Transverse colon (tissue), 4 donors: Measurements from ENCODE around the gene CFAP97. TPM values are rescaled to one million over a fixed set of nuclear protein-coding genes. Genes with fewer than 3 reads are reported as not detected.
A peak's percentile ranks its signal among the peaks of the same experiment; 100 is the strongest.

Experiments
- DNase-seq: peaks from one replicate; pipeline ENCODE4 v3.0.0-alpha.2; 2019
- H3K27ac ChIP-seq, 4 donors: fragments of 200-600 bp; sonication (generic); 2 replicates each; pipeline ENCODE4 v1.5.1; 2016 to 2018; ENCODE audit warnings: inconsistent platforms in 4 of 4
- H3K27me3 ChIP-seq: fragments of 200-600 bp; sonication (generic); 2 replicates; pipeline ENCODE4 v1.5.1; 2017; ENCODE audit warnings: inconsistent platforms
- H3K36me3 ChIP-seq, 4 donors: fragments of 200-600 bp; sonication (generic); 2 replicates each; pipeline ENCODE4 v1.5.1; 2017 to 2019; ENCODE audit warnings: inconsistent platforms in 4 of 4
- H3K4me1 ChIP-seq, 4 donors: fragments of 200-600 bp; sonication (generic); 2 replicates each; pipeline ENCODE4 v1.5.1; 2017 to 2020; ENCODE audit warnings: inconsistent platforms in 4 of 4
- H3K4me3 ChIP-seq, 4 donors: fragments of 200-600 bp; sonication (generic); 1 replicate in 1 of 4; 2 replicates in 3 of 4; pipeline versions ENCODE4 v1.5.1 to v1.6.1; 2017 to 2019; ENCODE audit warnings: inconsistent platforms in 4 of 4
- H3K9me3 ChIP-seq, 2 donors: fragments of 200-600 bp; sonication (generic); 2 replicates each; pipeline ENCODE4 v1.5.1; 2017 to 2019; ENCODE audit warnings: inconsistent platforms in 2 of 2
- CTCF ChIP-seq, 5 experiments: fragments of 200-600 bp in 3 of 5; fragments of 450-650 bp in 2 of 5; sonication (generic) in 3 of 5; IDR thresholded peaks; 1 replicate in 2 of 5; 2 replicates in 3 of 5; pipeline ENCODE4 v1.5.1; 2016 to 2017; ENCODE audit warnings: antibody characterized with exemption in 5 of 5, inconsistent platforms in 3 of 5, mild to moderate bottlenecking in 2 of 5, moderate library complexity in 1 of 5
- EP300 ChIP-seq: sonication (generic); formaldehyde crosslinking; IDR thresholded peaks from one replicate; pipeline ENCODE4 v1.6.1; 2017; ENCODE audit warnings: antibody characterized with exemption, low read depth
- POLR2A ChIP-seq: fragments of 450-650 bp; IDR thresholded peaks from one replicate; pipeline ENCODE4 v1.6.1; 2016; ENCODE audit warnings: antibody characterized with exemption, mild to moderate bottlenecking, moderate library complexity
- POLR2AphosphoS5 ChIP-seq, 3 donors: sonication (generic); formaldehyde crosslinking; IDR thresholded peaks; one replicate each; pipeline ENCODE4 v1.6.1; 2016; ENCODE audit warnings: antibody characterized with exemption in 3 of 3
- WGBS, 2 donors: methylation state at CpG; one replicate each; pipeline ENCODE4 v1.1.5; 2018; ENCODE audit warnings: low coverage in 1 of 2; 5-methylcytosine and 5-hydroxymethylcytosine counted together
- in situ Hi-C, 4 donors: fragments of 200-750 bp; cut with MboI; loops; one replicate each; pipeline versions ENCODE4 v1.15.0 to v1.15.1; 2017; ENCODE audit warnings: low sequenced_read_pairs in 3 of 4, low pct_ligation_motif_present in 1 of 4, low pct_unique_long_range_greater_than_20kb in 1 of 4
- intact Hi-C: fragments of 100-400 bp; cut with DNase I; formaldehyde crosslinking; loops from one replicate; pipeline ENCODE4 v1.15.1; 2023; ENCODE audit warnings: low total_unique reads
- total RNA-seq, 4 donors: library from RNA; depleted of rRNA; stranded (reverse); fragments of >200 nt; gene quantifications; one replicate each; pipeline ENCODE4 v1.1.0, GENCODE V29; 2016

Gene CFAP97
- total RNA-seq, 4 donors from 2014 or later: 4.6 to 17.1 (median 9.3) TPM

DNA sequence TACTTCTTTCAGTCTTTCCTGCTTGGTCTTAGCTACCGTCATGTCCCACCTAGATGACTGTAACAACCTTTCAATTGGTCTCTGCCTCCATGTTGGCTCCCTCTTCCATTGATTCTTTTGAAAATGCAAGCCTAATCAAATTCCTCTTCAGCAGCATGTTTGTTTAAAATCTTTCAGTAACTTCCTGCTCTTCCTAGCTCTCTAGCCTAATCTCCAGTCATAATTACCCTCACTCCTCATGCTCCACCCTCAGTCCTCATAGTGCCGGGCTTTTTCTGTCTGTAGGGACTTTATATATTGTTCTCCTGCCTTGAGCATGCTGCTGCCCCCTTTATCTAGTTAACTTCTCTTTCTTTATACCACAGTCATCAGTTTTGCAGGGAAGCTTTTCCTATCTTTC, 17.7 kb upstream of the CFAP97 start:
- intact Hi-C loops: no loop called here
- no peak for TF ChIP-seq POLR2AphosphoS5 (IDR thresholded peaks at IDR 0.05)
- no peak for TF ChIP-seq EP300
- TF ChIP-seq CTCF (IDR thresholded peaks at IDR 0.05): no peak
- TF ChIP-seq POLR2A: no peak

DNA sequence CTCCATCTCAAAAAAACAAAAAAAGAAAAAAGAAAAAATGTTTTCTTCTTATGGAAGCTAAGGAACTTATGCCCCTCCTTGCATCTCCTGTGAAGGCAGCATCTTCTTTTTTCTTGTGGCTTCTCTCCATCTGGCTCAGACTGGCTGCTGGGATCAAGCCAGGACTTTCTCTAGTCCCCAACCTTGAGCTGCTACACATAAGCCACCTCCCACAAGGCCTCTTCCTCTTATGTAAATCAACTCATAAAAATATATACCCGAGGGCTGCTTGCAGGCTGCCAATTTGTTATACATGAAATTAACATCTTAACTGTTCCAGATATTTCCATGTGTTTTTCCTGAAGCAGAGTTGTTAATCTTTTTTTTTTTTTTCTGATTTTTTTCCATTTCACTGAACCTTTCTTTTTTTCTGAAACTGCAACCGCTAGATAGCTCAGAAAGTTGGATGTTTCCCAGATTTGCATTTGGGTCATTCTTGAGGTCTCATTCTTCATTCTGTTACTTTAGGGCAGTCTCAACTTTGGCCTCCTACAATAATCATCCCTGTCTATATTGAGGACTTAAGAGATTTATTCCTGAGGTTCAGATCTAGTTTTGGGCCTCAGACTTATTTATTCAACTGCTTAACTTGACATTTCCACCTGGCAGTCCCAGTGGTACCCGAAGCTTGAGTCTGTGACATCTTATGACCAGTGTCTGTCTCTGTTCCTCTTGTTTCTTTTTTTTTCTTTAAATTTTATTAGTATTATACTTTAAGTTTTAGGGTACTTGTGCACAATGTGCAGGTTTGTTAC, 15.9 kb upstream of the CFAP97 start:
- DNase-seq: peak; percentile 70
- Histone ChIP-seq H3K27me3 (no peaks in the 10 kb centered on the region), H3K9me3 (no peaks in the 10 kb centered on the region), H3K4me3 (no peak overlapping the region), H3K4me1 (peaks cover 3 to 21% (median 13%) of the 10 kb centered on the region in 4 donors), H3K27ac (peak overlapping the region in 3 of 4 donors; percentile 23 to 49 (median 28)), H3K36me3 (no peaks in the 10 kb centered on the region)
- 36 to 41% methylated on average over 3 of the region's 3 CpGs for WGBS, 2 donors
- no peak for TF ChIP-seq POLR2A
- no peak for TF ChIP-seq POLR2AphosphoS5 (IDR thresholded peaks at IDR 0.05)
- no peak for TF ChIP-seq CTCF (IDR thresholded peaks at IDR 0.05)
- TF ChIP-seq EP300: no peak
- in situ Hi-C loops: loop anchor here in 1 of 4 donors (10.0 kb wide), 1 partner anchor 175 kb away; the partner anchor contains the start of genes ANKRD37 and LRP2BP
- intact Hi-C loops: loop anchor here (10.0 kb wide), 1 partner anchor 125 kb away; no protein-coding TSS in a partner anchor

More for the DNA sequence above, 17.7 kb upstream of the CFAP97 start:
- Histone ChIP-seq H3K36me3 (no peaks in the 10 kb centered on the region), H3K4me1 (peaks cover 3 to 21% (median 13%) of the 10 kb centered on the region in 4 donors), H3K27me3 (no peaks in the 10 kb centered on the region), H3K27ac (peak overlapping the region in 1 of 4 donors; percentile 16), H3K9me3 (no peaks in the 10 kb centered on the region), H3K4me3 (no peak overlapping the region)
- 46% methylated on average over 2 of the region's 2 CpGs for WGBS, 2 donors
- in situ Hi-C loops: no loop called here
- DNase-seq: no peak

GRCh38 chr4:185218312-185218711, 14.5 kb upstream of the CFAP97 start:
- no peak overlapping the region for H3K4me3 ChIP-seq
- no peak for TF ChIP-seq EP300
- no peak for TF ChIP-seq POLR2A
- TF ChIP-seq CTCF (IDR thresholded peaks at IDR 0.05): no peak
- TF ChIP-seq POLR2AphosphoS5 (IDR thresholded peaks at IDR 0.05): no peak
- H3K4me1 ChIP-seq: peaks cover 3 to 21% (median 13%) of the 10 kb centered on the region in 4 donors
- no peaks in the 10 kb centered on the region for H3K27me3 ChIP-seq
- no peak overlapping the region for H3K27ac ChIP-seq
- 100% methylated on average over 2 of the region's 2 CpGs; no CpG with 5 or more reads in 1 of the 2 donors for WGBS, 2 donors
- no peaks in the 10 kb centered on the region for H3K36me3 ChIP-seq
- no peak for DNase-seq
- in situ Hi-C loops (loop anchor here in 1 of 4 donors (10.0 kb wide), 1 partner anchor 176 kb away; the partner anchor contains the start of genes ANKRD37 and LRP2BP), intact Hi-C loops (loop anchor here (10.0 kb wide), 1 partner anchor 126 kb away; no protein-coding TSS in a partner anchor)
- H3K9me3 ChIP-seq: no peaks in the 10 kb centered on the region

GRCh38 chr4:185217408-185217975, 13.7 kb upstream of the CFAP97 start:
- no peak for TF ChIP-seq CTCF (IDR thresholded peaks at IDR 0.05)
- no peak for TF ChIP-seq EP300
- TF ChIP-seq POLR2A: no peak
- no peak for TF ChIP-seq POLR2AphosphoS5 (IDR thresholded peaks at IDR 0.05)
- WGBS, 2 donors: 78 to 97% methylated on average over 6 of the region's 6 CpGs
- Histone ChIP-seq H3K27me3 (no peaks in the 10 kb centered on the region), H3K9me3 (no peaks in the 10 kb centered on the region), H3K4me3 (no peak overlapping the region), H3K4me1 (peaks cover 3 to 21% (median 13%) of the 10 kb centered on the region in 4 donors), H3K27ac (no peak overlapping the region), H3K36me3 (no peaks in the 10 kb centered on the region)
- intact Hi-C loops (loop anchor here (10.0 kb wide), 1 partner anchor 127 kb away; no protein-coding TSS in a partner anchor), in situ Hi-C loops (loop anchor here in 1 of 4 donors (10.0 kb wide), 1 partner anchor 177 kb away; the partner anchor contains the start of genes ANKRD37 and LRP2BP)
- DNase-seq: no peak
